GM12872 (cell line): ENCODE data around the gene ISOC2.

ENCODE experiments used
- CTCF ChIP-seq: IDR thresholded peaks from 3 replicates; pipeline ENCODE4 v1.5.1; 2011; ENCODE audit warnings: low read depth, mild to moderate bottlenecking, low read length, moderate library complexity; ENCODE audit not compliant: insufficient read depth

ISOC2 gene

GRCh38 chr19:55447421-55448174 lies 13.8 kb downstream of the ISOC2 start:
- no peak for TF ChIP-seq CTCF

- no peak for TF ChIP-seq CTCF
These were observed 15.4 kb downstream of the ISOC2 start for GRCh38 chr19:55446060-55446459.

- no peak for TF ChIP-seq CTCF
These were observed 16.8 kb downstream of the ISOC2 start for GRCh38 chr19:55444646-55445045.

GRCh38 chr19:55443824-55444480 lies 17.5 kb downstream of the ISOC2 start:
- no peak for TF ChIP-seq CTCF

- no peak for TF ChIP-seq CTCF
These were observed 18.2 kb downstream of the ISOC2 start, which contains the start of gene SHISA7 for GRCh38 chr19:55443045-55443823. Gene SHISA7 (minus strand): TSS chr19:55443300. CDS start chr19:55442863, 437 bp downstream.

GRCh38 chr19:55442372-55442961 lies 19.0 kb downstream of the ISOC2 start:
- no peak for TF ChIP-seq CTCF

GRCh38 chr19:55441692-55442321 lies 19.6 kb downstream of the ISOC2 start:
- no peak for TF ChIP-seq CTCF
